GM21390 (cell line): ENCODE measurements around the gene ADAM12.

ENCODE experiments used
- ATAC-seq: cut with Tn5 transposase; IDR thresholded peaks from one replicate; pipeline ENCODE4 v1.9.1; 2021; ENCODE audit not compliant: unreplicated experiment

Gene ADAM12

GRCh38 chr10:126215746-126216631 is 172.3 kb downstream of the ADAM12 start:
- ATAC-seq: no peak

GRCh38 chr10:126214679-126215078 is 173.6 kb downstream of the ADAM12 start:
- no peak for ATAC-seq

DNA sequence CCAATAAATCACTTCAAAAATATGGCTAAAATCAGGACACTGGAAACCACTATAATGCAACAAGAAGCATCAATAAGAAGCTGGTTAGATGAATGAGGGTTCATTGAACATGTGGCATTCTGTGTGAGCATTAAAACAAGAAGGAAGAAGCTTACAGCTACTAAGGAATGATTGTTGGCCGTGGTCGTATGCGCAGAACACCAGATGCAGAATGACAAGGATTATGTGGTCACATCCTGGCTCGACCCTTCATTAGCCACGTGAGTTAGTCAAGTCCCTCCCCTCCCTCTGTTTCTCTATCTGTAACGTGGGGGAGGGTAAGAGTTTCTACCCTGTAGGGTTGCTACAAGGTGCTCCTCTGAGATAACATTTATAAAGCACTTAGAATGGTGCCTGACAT is 174.3 kb downstream of the ADAM12 start:
- no peak for ATAC-seq

DNA sequence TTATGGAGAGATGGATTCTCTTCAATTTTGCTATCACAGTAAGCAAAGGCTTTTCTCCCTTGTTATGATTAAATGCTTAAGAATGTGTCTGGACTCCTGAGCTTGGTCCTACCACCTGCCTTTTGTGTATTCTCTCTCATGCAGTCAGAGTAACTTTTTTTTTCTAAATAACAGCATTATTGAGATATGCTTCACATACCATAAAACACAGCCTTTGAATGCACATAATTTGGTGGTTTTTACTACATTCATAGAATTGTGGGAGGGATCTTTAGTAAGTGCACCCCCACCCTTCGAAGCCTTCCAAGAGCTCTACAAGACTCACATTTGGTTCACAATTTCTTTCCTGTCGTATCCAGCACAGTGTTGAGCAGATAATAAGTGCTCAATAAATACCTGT is 175.5 kb downstream of the ADAM12 start:
- no peak for ATAC-seq

- ATAC-seq: no peak
Measured at GRCh38 chr10:126210051-126210651, 178.1 kb downstream of the ADAM12 start.

- ATAC-seq: no peak
Measured at GRCh38 chr10:126209451-126209850, 178.8 kb downstream of the ADAM12 start.

- ATAC-seq: no peak
Measured at GRCh38 chr10:126208726-126209302, 179.5 kb downstream of the ADAM12 start.

DNA sequence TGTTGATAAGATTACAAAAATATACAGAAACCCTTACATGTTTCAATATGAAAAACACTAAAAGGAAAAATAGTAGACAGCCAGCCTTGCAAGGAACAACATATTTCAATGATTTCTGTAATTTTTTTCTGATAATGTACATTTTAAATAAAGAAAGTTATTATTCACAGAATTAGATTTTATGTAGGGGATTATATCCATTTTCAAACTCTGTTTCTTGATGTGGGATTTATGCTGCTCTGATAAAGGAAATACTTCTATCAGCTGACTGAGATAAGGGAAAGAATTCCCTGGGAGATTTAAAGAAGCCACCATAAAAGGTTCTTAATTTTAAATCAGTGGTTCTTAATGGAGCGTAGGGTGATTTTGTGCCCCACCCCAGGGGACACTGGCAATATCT is 180.4 kb downstream of the ADAM12 start:
- ATAC-seq: no peak

GRCh38 chr10:126207313-126207771 is 180.9 kb downstream of the ADAM12 start:
- ATAC-seq: no peak

GRCh38 chr10:126205486-126206205 is 182.6 kb downstream of the ADAM12 start:
- no peak for ATAC-seq

- ATAC-seq: no peak
Measured at GRCh38 chr10:126204320-126204719, 184.0 kb downstream of the ADAM12 start.

DNA sequence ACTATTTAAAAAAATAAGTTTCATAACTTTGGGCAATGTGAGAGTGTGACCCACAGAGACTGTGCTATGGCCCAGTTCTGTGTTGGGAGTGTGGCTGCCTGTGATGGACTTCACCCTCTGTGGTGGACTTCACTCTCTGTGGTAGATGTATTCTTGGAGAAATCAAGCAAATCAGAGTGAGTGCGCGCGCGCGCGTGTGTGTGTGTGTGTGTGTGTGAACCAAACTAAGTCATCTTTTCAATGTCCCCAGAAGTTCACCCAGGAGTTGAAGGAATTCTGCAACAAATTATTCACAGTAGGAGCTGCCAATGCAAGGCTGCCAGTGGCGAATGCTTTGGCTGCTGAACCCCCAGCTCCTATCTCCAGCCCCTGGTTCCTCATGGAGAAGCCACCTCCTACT is 184.5 kb downstream of the ADAM12 start:
- no peak for ATAC-seq

- no peak for ATAC-seq
Measured at GRCh38 chr10:126201603-126202002, 186.7 kb downstream of the ADAM12 start.

DNA sequence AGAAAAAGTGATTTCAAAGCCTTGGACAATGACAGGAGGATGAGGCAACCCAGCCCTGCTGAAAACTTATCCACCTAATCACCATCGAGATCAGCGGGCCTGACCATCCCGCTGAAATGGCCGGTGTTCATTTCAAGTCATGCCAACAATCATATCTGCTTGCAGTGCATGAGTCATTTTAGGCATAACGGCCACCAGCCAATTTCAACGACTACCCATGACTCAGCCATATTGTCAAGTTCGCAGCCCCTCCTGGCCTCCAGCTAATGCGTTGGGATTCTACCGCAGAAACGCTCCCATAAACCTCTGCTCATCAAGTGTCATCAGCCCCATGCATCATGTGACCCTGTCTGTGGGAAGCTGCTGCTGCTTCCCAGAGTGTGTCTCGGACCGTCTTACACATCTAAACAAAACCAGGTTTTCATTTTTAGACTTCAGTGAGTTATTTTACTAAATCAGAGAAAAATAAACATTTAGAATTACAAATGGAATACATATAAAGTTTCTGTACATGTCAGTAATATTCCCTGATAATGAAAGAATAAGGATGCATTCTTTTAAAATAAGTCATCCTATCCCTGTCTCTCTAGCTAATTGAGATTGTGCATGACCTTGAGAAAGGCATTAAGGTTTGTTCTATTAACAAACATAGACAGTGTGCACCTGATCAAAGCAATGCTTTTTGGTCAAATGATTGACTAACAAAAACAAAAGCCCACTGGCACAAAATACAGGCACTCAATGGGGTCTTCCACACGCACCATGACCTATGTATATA is 188.9 kb downstream of the ADAM12 start:
- ATAC-seq: no peak

DNA sequence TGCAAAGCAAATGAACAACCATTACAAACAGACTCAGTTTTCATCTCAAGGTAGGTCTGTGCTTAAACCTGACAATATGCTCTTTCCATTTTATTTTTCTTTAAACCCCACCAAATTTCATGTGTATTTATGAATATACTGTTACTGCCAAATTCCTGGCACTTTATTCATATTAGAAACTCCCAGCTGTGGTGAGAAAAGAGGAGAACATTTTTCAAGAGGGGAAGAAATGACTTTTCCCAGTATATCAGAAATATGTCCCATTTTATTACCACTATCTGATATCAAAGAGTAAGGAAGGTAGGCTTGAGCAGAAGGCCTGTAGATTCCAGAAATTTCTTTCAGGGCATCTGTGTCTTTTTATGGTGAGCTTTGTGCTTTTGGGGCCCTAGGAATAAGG is 189.6 kb downstream of the ADAM12 start:
- ATAC-seq: no peak

DNA sequence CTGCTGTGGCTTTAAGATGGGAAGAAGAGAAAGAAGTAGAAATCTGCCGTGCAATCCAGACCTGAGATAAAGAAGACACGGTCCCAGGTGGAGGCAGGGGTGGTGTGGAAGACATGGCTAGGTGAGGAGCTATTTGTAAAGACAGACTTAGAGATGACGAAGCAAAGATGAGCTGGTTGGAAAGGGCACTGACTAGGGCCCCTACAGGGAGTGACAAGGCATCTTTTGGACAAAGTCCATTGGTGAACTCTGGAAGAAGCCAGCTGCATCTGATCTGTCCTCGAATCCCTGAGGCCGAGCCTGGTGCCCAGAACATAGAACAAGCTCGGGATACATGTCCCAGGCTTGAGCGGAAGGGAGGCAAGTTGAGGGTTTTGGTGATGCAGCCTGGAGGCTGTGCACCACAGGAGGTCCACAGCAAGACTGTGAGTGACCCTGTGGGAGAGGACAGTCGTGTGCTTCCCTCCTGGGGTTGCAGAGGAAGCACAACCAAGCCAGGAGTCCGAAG is 191.2 kb downstream of the ADAM12 start:
- ATAC-seq: no peak

DNA sequence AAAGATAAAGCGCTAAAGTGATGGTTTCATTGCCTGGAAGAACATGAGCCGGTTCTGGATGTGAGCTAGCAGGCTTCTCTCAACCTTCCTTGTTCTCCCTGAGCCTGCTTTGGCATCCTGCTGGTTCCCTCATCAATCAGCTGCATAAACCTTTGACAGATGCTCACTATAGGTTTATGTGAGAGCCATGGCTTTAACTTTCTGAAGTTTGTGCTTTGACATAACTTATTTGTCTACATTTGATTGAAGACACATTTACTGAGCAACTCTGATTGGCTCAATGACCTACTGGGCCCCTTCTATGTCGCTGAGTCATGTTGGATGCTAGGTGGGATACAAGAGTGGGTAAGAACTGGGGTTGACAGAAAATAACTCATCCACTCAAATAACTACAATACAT is 192.0 kb downstream of the ADAM12 start:
- ATAC-seq: no peak

GRCh38 chr10:126191192-126191591 is 197.1 kb downstream of the ADAM12 start:
- no peak for ATAC-seq

DNA sequence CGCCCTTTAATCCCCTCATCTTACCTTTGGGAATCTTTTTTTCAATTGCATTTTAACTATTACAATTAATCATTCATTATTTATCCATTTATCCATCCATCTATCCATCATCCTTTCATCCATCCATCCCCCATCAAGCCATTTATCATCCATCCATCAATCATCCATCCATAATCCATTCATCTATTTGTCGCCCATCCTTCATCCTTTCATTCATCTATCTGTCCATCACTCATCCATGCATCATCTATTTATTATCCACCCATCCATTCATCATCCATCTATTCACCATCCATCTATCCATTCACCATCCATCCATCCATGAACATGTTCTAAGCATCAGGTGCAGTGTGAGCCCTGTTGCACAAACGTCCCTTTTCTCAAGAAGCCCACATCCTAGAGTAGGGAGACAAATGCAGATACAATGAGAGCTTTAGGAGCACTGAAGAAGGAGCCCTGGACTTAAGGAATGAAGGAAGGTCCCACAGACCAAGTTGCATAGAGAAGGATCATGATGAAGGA is 199.5 kb downstream of the ADAM12 start:
- no peak for ATAC-seq

GRCh38 chr10:126187399-126187798 is 200.9 kb downstream of the ADAM12 start:
- ATAC-seq: no peak
